Spleen (tissue), 11 donors: ENCODE measurements around the gene ABHD17C. TPM values are rescaled to one million over a fixed set of nuclear protein-coding genes. Genes with fewer than 3 reads are reported as not detected.

Source experiments
- DNase-seq: peaks from one replicate; pipeline ENCODE4 v3.0.0-alpha.2; 2020
- H3K27ac ChIP-seq, 8 donors: fragments of 200-600 bp; sonication (generic) in 7 of 8; 1 replicate in 4 of 8; 2 replicates in 4 of 8; pipeline versions ENCODE4 v1.5.0 to v1.8.0; 2016 to 2021; ENCODE audit warnings: inconsistent platforms in 4 of 8, mild to moderate bottlenecking in 4 of 8, moderate library complexity in 1 of 8
- H3K27me3 ChIP-seq, 7 donors: fragments of 200-600 bp; sonication (generic) in 6 of 7; replicated peaks in 1 of 7; 1 replicate in 4 of 7; 2 replicates in 3 of 7; pipeline versions ENCODE4 v1.5.0 to v1.8.0; 2016 to 2021; ENCODE audit warnings: inconsistent platforms in 3 of 7, mild to moderate bottlenecking in 1 of 7
- H3K36me3 ChIP-seq, 6 donors: fragments of 200-600 bp; sonication (generic) in 5 of 6; 1 replicate in 4 of 6; 2 replicates in 2 of 6; pipeline versions ENCODE4 v1.5.0 to v1.8.0; 2016 to 2021; ENCODE audit warnings: inconsistent platforms in 2 of 6
- H3K4me1 ChIP-seq, 6 donors: fragments of 200-600 bp; sonication (generic) in 5 of 6; 1 replicate in 3 of 6; 2 replicates in 3 of 6; pipeline versions ENCODE4 v1.5.0 to v1.8.0; 2016 to 2021; ENCODE audit warnings: inconsistent platforms in 3 of 6
- H3K4me3 ChIP-seq, 8 donors: fragments of 200-600 bp; sonication (generic) in 7 of 8; 1 replicate in 4 of 8; 2 replicates in 4 of 8; pipeline versions ENCODE4 v1.5.0 to v1.8.0; 2016 to 2021; ENCODE audit warnings: inconsistent platforms in 4 of 8, mild to moderate bottlenecking in 4 of 8, moderate library complexity in 2 of 8
- H3K9me3 ChIP-seq, 8 donors: fragments of 200-600 bp; sonication (generic) in 7 of 8; 1 replicate in 4 of 8; 2 replicates in 4 of 8; pipeline versions ENCODE4 v1.5.0 to v1.8.0; 2016 to 2021; ENCODE audit warnings: inconsistent platforms in 4 of 8
- CTCF ChIP-seq, 11 experiments: fragments of 200-600 bp in 7 of 11; fragments of 450-650 bp in 4 of 11; sonication (generic) in 4 of 11; IDR thresholded peaks in 8 of 11; conservative IDR thresholded peaks in 3 of 11; 1 replicate in 7 of 11; 2 replicates in 4 of 11; pipeline versions ENCODE4 v1.4.0 to v1.8.0; 2016 to 2021; ENCODE audit warnings: antibody characterized with exemption in 11 of 11, inconsistent platforms in 4 of 11, mild to moderate bottlenecking in 1 of 11
- POLR2A ChIP-seq, 3 donors: fragments of 450-650 bp; IDR thresholded peaks; one replicate each; pipeline ENCODE4 v1.5.1; 2017; ENCODE audit warnings: antibody characterized with exemption in 3 of 3, mild to moderate bottlenecking in 1 of 3
- POLR2AphosphoS5 ChIP-seq, 3 donors: sonication (generic); formaldehyde crosslinking; IDR thresholded peaks; one replicate each; pipeline ENCODE4 v1.5.1; 2017; ENCODE audit warnings: antibody characterized with exemption in 3 of 3
- WGBS, 5 donors: extraction: QIAGEN DNeasy Blood & Tissue Kit in 3 of 5; methylation state at CpG; one replicate each; pipeline versions ENCODE4 v1.1.5 to v1.1.7; 2013 to 2018; 5-methylcytosine and 5-hydroxymethylcytosine counted together
- intact Hi-C: fragments of 100-400 bp; cut with DNase I; formaldehyde crosslinking; loops from one replicate; pipeline ENCODE4 v1.15.0; 2023; ENCODE audit warnings: low total_unique reads
- polyA plus RNA-seq, 3 donors: library from polyadenylated mRNA; stranded (reverse); fragments of 200-250 nt; gene quantifications; one replicate each; pipeline ENCODE4 v1.2.1, GENCODE V29; 2013
- total RNA-seq, 7 donors: library from RNA; depleted of rRNA in 3 of 7; stranded (reverse); fragments of >200 nt in 3 of 7; fragmentation: NEBNext Ultra II Directional in 4 of 7; extraction: Animal tissue kit (Norgen Biotek cat#: 25700) in 4 of 7; gene quantifications; one replicate each; pipeline versions ENCODE4 v1.1.0 to v1.2.1, GENCODE V29; 2016 to 2021
- donor health status: healthy with polysubstance abuse.
- donor health status: DM: no; HTN: no; CAD: no; lungs with moderate emphysema.
- donor health status: DM: no; HTN: no; CAD: no.
- donor health status: Bipolar disorder and iron deficiency.
- donor health status: healthy.
- donor health status: DM: no; HTN: no; CAD: no.
- donor health status: DM: yes; HTN: yes; CAD: no.

The ABHD17C gene
- total and polyA plus RNA-seq, 10 donors: 4.2 to 17.0 (median 10.9) TPM

DNA sequence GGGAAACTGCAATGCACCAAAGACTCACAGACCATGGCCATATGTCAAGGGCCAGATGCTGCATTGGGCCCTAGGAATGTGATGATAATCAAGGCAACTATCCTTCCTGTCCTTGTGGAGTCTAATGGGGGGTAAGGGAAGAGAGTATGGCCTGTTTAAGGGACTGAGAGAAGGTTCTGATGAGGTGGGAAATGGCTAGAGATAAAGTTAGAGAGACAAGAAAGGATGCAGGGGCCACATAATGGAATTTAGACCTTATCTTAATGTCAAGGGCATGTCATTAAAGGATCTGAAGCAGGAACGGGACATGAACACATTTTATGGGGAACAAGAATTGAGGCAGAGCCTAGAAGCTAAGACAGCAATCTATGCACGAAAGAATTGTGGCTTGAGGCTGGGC is 30.0 kb upstream of the ABHD17C start:
- Histone ChIP-seq H3K36me3 (no peaks in the 10 kb centered on the region), H3K27me3 (no peaks in the 10 kb centered on the region), H3K27ac (no peak overlapping the region), H3K9me3 (no peaks in the 10 kb centered on the region), H3K4me1 (no peaks in the 10 kb centered on the region), H3K4me3 (no peak overlapping the region)
- DNase-seq: no peak
- no peak for TF ChIP-seq POLR2AphosphoS5 (IDR thresholded peaks at IDR 0.05)
- TF ChIP-seq CTCF (IDR thresholded peaks at IDR 0.05 in 8 of 11, conservative IDR thresholded peaks at IDR 0.05 in 3 of 11): no peak
- TF ChIP-seq POLR2A (IDR thresholded peaks at IDR 0.05): no peak
- intact Hi-C loops: no loop called here
- 70 to 82% (median 78%) methylated on average over 2 of the region's 2 CpGs for WGBS, 5 donors

DNA sequence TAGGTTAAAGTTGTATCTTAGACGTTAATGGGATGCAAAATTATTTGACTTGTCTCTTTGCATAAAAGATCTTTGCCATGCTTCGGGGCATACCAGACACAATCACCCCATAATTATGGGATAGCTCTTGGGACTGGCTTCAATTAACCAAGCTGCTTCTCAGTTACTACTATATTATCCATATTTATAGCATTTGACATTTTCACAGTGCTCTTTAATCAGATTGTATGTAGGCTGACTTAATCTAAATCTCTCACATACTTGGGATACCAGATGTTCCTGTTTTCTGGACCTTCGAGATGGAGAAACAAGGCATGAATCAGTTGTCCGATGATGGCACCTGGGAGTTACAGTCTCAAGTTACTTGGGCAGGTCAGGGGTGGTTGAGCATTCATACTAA is 27.2 kb upstream of the ABHD17C start:
- Histone ChIP-seq H3K36me3 (no peaks in the 10 kb centered on the region), H3K27me3 (no peaks in the 10 kb centered on the region), H3K9me3 (peaks cover 0 to 9% (median 0%) of the 10 kb centered on the region in 8 donors), H3K4me1 (no peaks in the 10 kb centered on the region), H3K4me3 (no peak overlapping the region), H3K27ac (no peak overlapping the region)
- TF ChIP-seq CTCF (IDR thresholded peaks at IDR 0.05 in 8 of 11, conservative IDR thresholded peaks at IDR 0.05 in 3 of 11) (no peak), POLR2A (IDR thresholded peaks at IDR 0.05) (no peak), POLR2AphosphoS5 (IDR thresholded peaks at IDR 0.05) (no peak)
- 68 to 89% (median 79%) methylated on average over 4 of the region's 4 CpGs for WGBS, 5 donors
- intact Hi-C loops: no loop called here
- DNase-seq: no peak

DNA sequence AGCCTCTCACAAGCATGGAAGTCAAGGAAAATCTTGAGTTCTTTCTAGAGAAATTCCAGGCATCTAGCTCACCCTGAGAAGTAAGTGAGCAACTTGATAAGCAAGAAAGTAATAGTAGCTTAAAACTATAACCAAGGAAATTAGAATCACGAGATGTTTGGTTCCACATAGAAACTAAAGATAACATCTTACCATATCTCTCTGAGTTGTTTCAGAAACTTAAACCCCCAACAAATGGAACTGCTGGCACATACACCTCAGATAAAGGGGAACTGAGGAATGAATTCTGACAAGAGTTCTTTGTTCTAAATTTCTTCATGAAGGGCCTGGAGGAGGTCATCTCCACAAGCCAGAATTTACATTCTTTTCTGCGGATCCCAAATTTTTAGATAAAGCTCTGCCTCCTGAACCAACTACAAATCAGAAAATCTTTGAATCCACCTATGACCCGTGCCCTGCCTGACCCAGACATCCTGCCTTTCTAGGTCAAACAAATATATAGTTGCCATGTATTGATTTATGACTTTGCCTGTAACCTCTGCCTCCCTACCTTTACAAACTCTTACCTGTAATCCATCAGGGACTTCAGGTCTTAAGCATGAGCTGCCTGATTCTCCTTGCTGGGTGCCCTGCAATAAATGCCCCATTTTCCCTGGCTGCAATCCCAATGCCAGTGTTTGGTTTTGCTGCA is 26.4 kb upstream of the ABHD17C start:
- WGBS, 5 donors: 70 to 83% (median 77%) methylated on average over 3 of the region's 3 CpGs
- DNase-seq: no peak
- Histone ChIP-seq H3K4me1 (no peaks in the 10 kb centered on the region), H3K27ac (no peak overlapping the region), H3K27me3 (no peaks in the 10 kb centered on the region), H3K4me3 (no peak overlapping the region), H3K9me3 (peaks cover 0 to 9% (median 0%) of the 10 kb centered on the region in 8 donors), H3K36me3 (no peaks in the 10 kb centered on the region)
- TF ChIP-seq CTCF (IDR thresholded peaks at IDR 0.05 in 8 of 11, conservative IDR thresholded peaks at IDR 0.05 in 3 of 11) (no peak), POLR2AphosphoS5 (IDR thresholded peaks at IDR 0.05) (no peak), POLR2A (IDR thresholded peaks at IDR 0.05) (no peak)
- intact Hi-C loops: no loop called here

DNA sequence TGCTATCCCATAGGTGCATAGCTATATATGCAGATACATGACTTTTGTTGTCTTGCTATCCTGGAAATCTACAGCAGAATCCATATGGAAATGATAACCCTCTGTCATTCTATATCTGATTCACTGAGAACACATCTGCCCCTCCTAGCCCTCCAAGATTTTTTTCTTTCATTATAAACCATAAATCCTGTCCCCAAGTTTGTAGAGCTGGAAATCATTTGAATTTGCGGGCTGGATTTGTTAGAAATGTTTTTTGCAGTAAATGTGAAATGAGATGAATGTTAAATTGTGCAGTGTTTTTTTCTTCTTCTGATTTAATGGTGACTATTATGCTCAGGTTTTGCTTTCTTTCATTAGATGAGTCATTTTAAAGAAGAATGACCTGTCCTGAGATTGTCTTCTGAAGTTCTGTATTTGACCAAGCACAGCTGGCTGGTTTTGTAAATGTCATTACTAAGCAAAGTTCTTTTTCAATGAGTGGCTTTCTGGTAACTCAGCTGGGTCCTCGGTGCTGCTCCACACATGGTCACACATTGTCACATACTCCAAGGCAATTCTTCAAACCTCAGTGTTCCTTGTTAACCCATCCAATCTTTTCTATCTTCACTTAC is 25.3 kb upstream of the ABHD17C start:
- peaks cover 0 to 10% (median 2%) of the 10 kb centered on the region in 6 donors for H3K4me1 ChIP-seq
- no peak overlapping the region for H3K27ac ChIP-seq
- no peaks in the 10 kb centered on the region for H3K36me3 ChIP-seq
- 61 to 80% (median 76%) methylated on average over 2 of the region's 2 CpGs for WGBS, 5 donors
- H3K9me3 ChIP-seq: peaks cover 0 to 9% (median 0%) of the 10 kb centered on the region in 8 donors
- DNase-seq: no peak
- H3K27me3 ChIP-seq: no peaks in the 10 kb centered on the region
- intact Hi-C loops: no loop called here
- no peak for TF ChIP-seq CTCF (IDR thresholded peaks at IDR 0.05 in 8 of 11, conservative IDR thresholded peaks at IDR 0.05 in 3 of 11)
- no peak for TF ChIP-seq POLR2A (IDR thresholded peaks at IDR 0.05)
- TF ChIP-seq POLR2AphosphoS5 (IDR thresholded peaks at IDR 0.05): no peak
- H3K4me3 ChIP-seq: no peak overlapping the region
